Nephron progenitor cell (in vitro differentiated cells): ENCODE data around the gene TMPRSS13.

ENCODE experiments used
- DNase-seq: peaks from one replicate; pipeline ENCODE4 v3.0.0; 2021
- H3K27ac Mint-ChIP-seq: 2 replicates; pipeline ENCODE4 v1.8.0; 2021; ENCODE audit warnings: mild to moderate bottlenecking, moderate library complexity, mixed read lengths
- H3K27me3 Mint-ChIP-seq: 2 replicates; pipeline ENCODE4 v1.8.0; 2021; ENCODE audit warnings: mild to moderate bottlenecking, low read depth, mixed read lengths; ENCODE audit not compliant: poor library complexity
- H3K36me3 Mint-ChIP-seq: 2 replicates; pipeline ENCODE4 v1.8.0; 2021; ENCODE audit warnings: low read depth, mixed read lengths
- H3K4me1 Mint-ChIP-seq: 2 replicates; pipeline ENCODE4 v1.8.0; 2021; ENCODE audit warnings: mixed read lengths
- H3K4me3 Mint-ChIP-seq: 2 replicates; pipeline ENCODE4 v1.8.0; 2021; ENCODE audit warnings: mild to moderate bottlenecking, moderate library complexity, mixed read lengths
- H3K9me3 Mint-ChIP-seq: 2 replicates; pipeline ENCODE4 v1.8.0; 2021; ENCODE audit warnings: mild to moderate bottlenecking, moderate library complexity, mixed read lengths
- CTCF ChIP-seq: fragments of 200-600 bp; sonication (generic); IDR thresholded peaks from 2 replicates; pipeline ENCODE4 v1.5.0; 2021; ENCODE audit warnings: antibody characterized with exemption

The TMPRSS13 gene

GRCh38 chr11:117859061-117859460 is 70.1 kb downstream of the TMPRSS13 start:
- peaks cover 3% of the 10 kb centered on the region for H3K9me3 Mint-ChIP-seq
- no peak overlapping the region for H3K4me3 Mint-ChIP-seq
- no peak overlapping the region for H3K27ac Mint-ChIP-seq
- no peak for TF ChIP-seq CTCF
- peaks cover 7% of the 10 kb centered on the region for H3K36me3 Mint-ChIP-seq
- H3K27me3 Mint-ChIP-seq, result peaks cover 8% of the 10 kb centered on the region
- peaks cover 72% of the 10 kb centered on the region for H3K4me1 Mint-ChIP-seq
- DNase-seq, result no peak

DNA sequence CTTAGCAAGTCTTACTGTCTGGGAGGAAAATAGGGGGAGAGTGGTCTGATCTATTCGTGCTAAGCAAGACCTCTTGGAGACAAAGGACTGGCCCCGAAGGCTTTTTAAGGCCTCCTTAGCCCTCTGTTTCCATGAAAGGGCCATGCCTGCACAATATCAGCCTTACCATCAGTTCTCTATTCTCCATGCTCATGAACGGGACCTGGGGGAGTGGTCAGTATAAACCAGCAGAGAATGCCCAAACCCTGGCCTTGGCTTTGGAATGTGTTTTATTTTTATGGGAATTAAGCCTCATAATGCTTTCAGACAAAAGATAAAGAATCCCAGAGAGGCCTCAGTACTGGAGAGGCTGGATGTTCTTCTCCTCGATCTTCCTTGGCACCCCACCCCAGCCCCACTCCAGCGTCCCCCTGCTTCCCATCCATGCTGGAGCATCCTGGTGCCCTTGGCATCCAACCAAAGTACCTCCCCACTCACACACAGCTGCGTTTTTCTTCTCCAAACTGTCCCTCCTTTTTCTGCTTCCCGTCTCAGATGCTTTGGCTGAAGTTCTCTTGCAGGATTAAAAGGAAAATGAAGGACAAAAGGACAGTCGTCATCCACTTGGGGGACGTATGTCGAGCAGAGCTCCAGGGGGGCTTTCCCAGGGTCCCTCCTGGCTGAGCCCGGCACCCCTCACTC is 71.3 kb downstream of the TMPRSS13 start:
- Mint-ChIP-seq H3K4me1 (peaks cover 64% of the 10 kb centered on the region), H3K4me3 (no peak overlapping the region), H3K36me3 (peaks cover 17% of the 10 kb centered on the region), H3K27me3 (peaks cover 10% of the 10 kb centered on the region), H3K27ac (no peak overlapping the region), H3K9me3 (peaks cover 15% of the 10 kb centered on the region)
- DNase-seq, result no peak
- TF ChIP-seq CTCF, result no peak

- Mint-ChIP-seq H3K4me3 (peak overlapping the region; percentile 29), H3K9me3 (peaks cover 31% of the 10 kb centered on the region), H3K36me3 (peaks cover 35% of the 10 kb centered on the region), H3K4me1 (peaks cover 46% of the 10 kb centered on the region), H3K27me3 (peaks cover 13% of the 10 kb centered on the region), H3K27ac (peak overlapping the region; percentile 54)
- no peak for TF ChIP-seq CTCF
- no peak for DNase-seq
Measured at GRCh38 chr11:117855912-117856651, 73.1 kb downstream of the TMPRSS13 start.

GRCh38 chr11:117855186-117855845 is 73.9 kb downstream of the TMPRSS13 start:
- peaks cover 39% of the 10 kb centered on the region for H3K36me3 Mint-ChIP-seq

GRCh38 chr11:117852309-117852708 is 76.9 kb downstream of the TMPRSS13 start:
- Mint-ChIP-seq H3K36me3 (peaks cover 53% of the 10 kb centered on the region), H3K9me3 (peaks cover 44% of the 10 kb centered on the region)

More at GRCh38 chr11:117855186-117855845, 73.9 kb downstream of the TMPRSS13 start:
- Mint-ChIP-seq H3K9me3 (peaks cover 32% of the 10 kb centered on the region), H3K4me3 (no peak overlapping the region), H3K27ac (peak overlapping the region; percentile 40), H3K27me3 (peaks cover 13% of the 10 kb centered on the region), H3K4me1 (peaks cover 38% of the 10 kb centered on the region)
- DNase-seq, result no peak
- TF ChIP-seq CTCF, result no peak

More at GRCh38 chr11:117852309-117852708, 76.9 kb downstream of the TMPRSS13 start:
- TF ChIP-seq CTCF, result no peak
- no peak for DNase-seq
- Mint-ChIP-seq H3K27ac (no peak overlapping the region), H3K4me3 (no peak overlapping the region), H3K27me3 (peaks cover 13% of the 10 kb centered on the region), H3K4me1 (peaks cover 25% of the 10 kb centered on the region)
